Measurements from ENCODE around the gene MKKS.

GRCh38 chr20:10371467-10371866 lies 62.6 kb downstream of the MKKS start:
- TF ChIP-seq CTCF (IDR thresholded peaks at IDR 0.05), result no peak
- TF ChIP-seq POLR2AphosphoS5 (IDR thresholded peaks at IDR 0.05), result no peak
- TF ChIP-seq POLR2A (IDR thresholded peaks at IDR 0.05), result no peak
- no peak for TF ChIP-seq EP300 (IDR thresholded peaks at IDR 0.05)
